GM12878 (cell line): ENCODE measurements around the gene MLN. TPM values are rescaled to one million over a fixed set of nuclear protein-coding genes. Genes with fewer than 3 reads are reported as not detected.

Experiments
- ATAC-seq: fragments of 200-7000 bp; cut with Tn5 transposase; 3 replicates; pipeline ENCODE4 v1.9.1; 2020; ENCODE audit warnings: mild to moderate bottlenecking, moderate library complexity
- BruUV-seq: library from RNA; stranded (reverse); fragments of 400-500 nt; replicated peaks from 2 replicates; lab custom pipeline; 2021; lab: Mats Ljungman, UMichigan
- CTCF ChIA-PET: fragments of 300-600 bp; sonication (Branson Sonifier 250); formaldehyde crosslinking; extraction: SDS; loops from one replicate; lab custom pipeline; 2021; ENCODE audit warnings: inconsistent platforms; lab: Yijun Ruan, JAX
- POLR2A ChIA-PET: fragments of 350-600 bp; formaldehyde crosslinking; extraction: SDS; loops from one replicate; lab custom pipeline; 2021; ENCODE audit warnings: inconsistent platforms; lab: Charles Lee
- RAD21 ChIA-PET: fragments of 300-600 bp; sonication (Branson Sonifier 250); formaldehyde crosslinking; loops from one replicate; lab custom pipeline; 2023; ENCODE audit warnings: antibody characterized with exemption; ENCODE audit not compliant: unreplicated experiment; lab: Charles Lee
- SMC1A ChIA-PET: fragments of 300-600 bp; sonication (Branson Sonifier 250); formaldehyde crosslinking; loops from one replicate; lab custom pipeline; 2023; ENCODE audit not compliant: unreplicated experiment, uncharacterized antibody; lab: Charles Lee
- DNase-seq: peaks from one replicate; pipeline ENCODE4 v3.0.0-alpha.2; 2011; ENCODE audit warnings: low read depth, low spot score
- FAIRE-seq: peaks from 3 replicates; lab custom pipeline; 2011; peaks lifted over from hg19 to GRCh38; lab: Jason Lieb, UNC
- H2AFZ ChIP-seq: 2 replicates; pipeline ENCODE4 v1.6.0; 2011; ENCODE audit warnings: low read depth, low read length, control low read depth; ENCODE audit not compliant: control insufficient read depth
- H3K27ac ChIP-seq: 2 replicates; pipeline ENCODE4 v1.5.1; 2011; ENCODE audit warnings: control low read depth; ENCODE audit not compliant: control insufficient read depth, insufficient read depth
- H3K27me3 ChIP-seq, 2 experiments: replicated peaks in 1 of 2; 2 replicates each; pipeline versions ENCODE4 v1.6.0 to v1.6.1; 2011; ENCODE audit warnings: low read length in 1 of 2; ENCODE audit not compliant: control insufficient read depth in 2 of 2, insufficient read depth in 2 of 2
- H3K36me3 ChIP-seq, 2 experiments: 2 replicates each; pipeline ENCODE4 v1.5.1; 2011; ENCODE audit warnings: low read length in 1 of 2; ENCODE audit not compliant: control insufficient read depth in 2 of 2, insufficient read depth in 2 of 2
- H3K4me1 ChIP-seq: 2 replicates; pipeline ENCODE4 v1.6.1; 2011; ENCODE audit warnings: mild to moderate bottlenecking, low read length, moderate library complexity, mixed read lengths; ENCODE audit not compliant: control insufficient read depth, insufficient read depth
- H3K4me2 ChIP-seq: 2 replicates; pipeline ENCODE4 v1.6.0; 2011; ENCODE audit warnings: control low read depth; ENCODE audit not compliant: control insufficient read depth, insufficient read depth
- H3K4me3 ChIP-seq: fragments of 200-600 bp; sonication (generic); 2 replicates; pipeline ENCODE4 v1.5.1; 2016
- H3K79me2 ChIP-seq: 2 replicates; pipeline ENCODE4 v1.6.0; 2011; ENCODE audit warnings: low read length; ENCODE audit not compliant: control insufficient read depth, insufficient read depth
- H3K9ac ChIP-seq: 2 replicates; pipeline ENCODE4 v1.8.0; 2011; ENCODE audit warnings: low read length, control low read depth, mixed read lengths; ENCODE audit not compliant: control insufficient read depth, insufficient read depth
- H3K9me3 ChIP-seq: replicated peaks from 3 replicates; pipeline ENCODE4 v1.5.1; 2011; ENCODE audit warnings: mild to moderate bottlenecking, low read length; ENCODE audit not compliant: control insufficient read depth, insufficient read depth
- H4K20me1 ChIP-seq: 2 replicates; pipeline ENCODE4 v1.6.0; 2011; ENCODE audit not compliant: control insufficient read depth, insufficient read depth
- CTCF ChIP-seq, 3 experiments: IDR thresholded peaks in 2 of 3; conservative IDR thresholded peaks in 1 of 3; 2 replicates each; pipeline ENCODE4 v1.5.1; 2011; ENCODE audit warnings: low read depth in 3 of 3, low read length in 3 of 3, mild to moderate bottlenecking in 3 of 3, control low read depth in 2 of 3, moderate library complexity in 2 of 3, inconsistent platforms in 1 of 3, mixed read lengths in 1 of 3; ENCODE audit not compliant: control insufficient read depth in 2 of 3, insufficient read depth in 1 of 3; ENCODE audit errors: extremely low read depth in 1 of 3
- ESRRA ChIP-seq: IDR thresholded peaks from 2 replicates; pipeline ENCODE4 v1.6.1; 2012; ENCODE audit warnings: mild to moderate bottlenecking, low read length, improper control_type of control experiment
- FOXM1 ChIP-seq: IDR thresholded peaks from 2 replicates; pipeline ENCODE4 v1.6.1; 2012; ENCODE audit warnings: low read depth, mild to moderate bottlenecking, inconsistent platforms, low read length, moderate library complexity
- RAD21 ChIP-seq: IDR thresholded peaks from 2 replicates; pipeline ENCODE4 v1.6.1; 2011; ENCODE audit warnings: mild to moderate bottlenecking, low read depth, low read length, moderate library complexity; ENCODE audit not compliant: insufficient read depth
- SMC3 ChIP-seq: IDR thresholded peaks from 2 replicates; pipeline ENCODE4 v1.6.1; 2011; ENCODE audit warnings: low read length, improper control_type of control experiment, borderline replicate concordance
- TARDBP ChIP-seq: IDR thresholded peaks from 2 replicates; pipeline ENCODE4 v1.6.1; 2016; ENCODE audit warnings: borderline replicate concordance
- WGBS: methylation state at CpG from one replicate; pipeline ENCODE4 v1.1.6; 2016; ENCODE audit warnings: low lambda C conversion rate; ENCODE audit not compliant: insufficient replicate concordance, insufficient coverage; ENCODE audit errors: missing lambda C conversion rate; 5-methylcytosine and 5-hydroxymethylcytosine counted together
- in situ Hi-C: fragments of 300-500 bp; cut with MboI; formaldehyde crosslinking; loops from 9 replicates; pipeline ENCODE4 v1.14.3; 2018; ENCODE audit warnings: mixed read lengths
- intact Hi-C: fragments of 100-400 bp; cut with micrococcal nuclease; formaldehyde crosslinking; loops from one replicate; pipeline ENCODE4 v1.14.2; 2022; ENCODE audit not compliant: unreplicated experiment
- polyA plus RNA-seq, 11 experiments: library from polyadenylated mRNA; depleted of rRNA in 4 of 11; unstranded in 6 of 11; stranded (reverse) in 5 of 11; fragments of >200 nt; fragmentation: Nextera tagmentation in 4 of 11; fragmentation: Illumina TruSeq in 1 of 11; extraction: Ambion mirVana in 4 of 11; extraction: Trizol in 1 of 11; gene quantifications; 1 replicate in 1 of 11; 2 replicates in 10 of 11; pipeline versions ENCODE4 v1.2.1 to v1.2.3, GENCODE V29; 2011 to 2016; ENCODE audit warnings: inconsistent platforms in 2 of 11, missing spikeins in 2 of 11, low read depth in 1 of 11
- total RNA-seq, 4 experiments: library from RNA; depleted of rRNA in 3 of 4; stranded (reverse); fragments of >200 nt in 3 of 4; fragmentation: Illumina TruSeq in 1 of 4; extraction: Trizol in 1 of 4; gene quantifications; 2 replicates each; pipeline versions ENCODE4 v1.2.1 to v1.2.3, GENCODE V29; 2013 to 2021

Gene MLN
- total and polyA plus RNA-seq, 10 of the 15 experiments (the other 5 are each of a cell fraction or from before 2014, with no cell fraction given): not detected

GRCh38 chr6:33851959-33852358 lies 48.2 kb upstream of the MLN start:
- ATAC-seq (peak; percentile 32; the same call in 1 of the 3 replicates), DNase-seq (no peak), FAIRE-seq (no peak)
- intact Hi-C loops: loop anchor here (1.0 kb wide), 1 partner anchor 175 kb away; no protein-coding TSS in a partner anchor
- no TSS peak for BruUV-seq
- Histone ChIP-seq H3K79me2 (no peaks in the 10 kb centered on the region), H3K36me3 (no peaks in the 10 kb centered on the region), H3K27ac (no peak overlapping the region), H3K9ac (no peak overlapping the region), H3K27me3 (peaks cover 0 to 2% of the 10 kb centered on the region in 2 experiments; a peak in 3 of 4 replicates), H2AFZ (no peak overlapping the region), H3K4me2 (no peak overlapping the region), H4K20me1 (0 out of 2 replicates have a peak, but pooled peaks cover 2% of the 10 kb centered on the region), H3K4me1 (peaks cover 15% of the 10 kb centered on the region), H3K4me3 (no peak overlapping the region), H3K9me3 (no peaks in the 10 kb centered on the region)
- WGBS: 44% methylated on average over 7 of the region's 8 CpGs
- in situ Hi-C loops: no loop called here
- TF ChIP-seq CTCF (IDR thresholded peaks at IDR 0.05 in 2 of 3, conservative IDR thresholded peaks at IDR 0.05 in 1 of 3; ENCODE audit: control insufficient read depth in 2 of 3, extremely low read depth in 1 of 3, insufficient read depth in 1 of 3, low read depth in 3 of 3, low read length in 3 of 3) (peak; percentile 45 to 53 (median 52); a peak in 5 of 6 replicates), TARDBP (no peak), FOXM1 (no peak), RAD21 (peak; percentile 58), SMC3 (peak; percentile 39; the same call in 1 of the 2 replicates), ESRRA (no peak)
- ChIA-PET RAD21 (no interaction called here), SMC1A (no interaction called here), CTCF (no interaction called here), POLR2A (no interaction called here)
